Measurements from ENCODE around the gene SMG7.

SMG7 gene

GRCh38 chr1:183588827-183589226 is 116.5 kb downstream of the SMG7 start:
- in situ Hi-C loops (cut with MboI; ENCODE audit: low sequenced_read_pairs) = no loop called here

DNA sequence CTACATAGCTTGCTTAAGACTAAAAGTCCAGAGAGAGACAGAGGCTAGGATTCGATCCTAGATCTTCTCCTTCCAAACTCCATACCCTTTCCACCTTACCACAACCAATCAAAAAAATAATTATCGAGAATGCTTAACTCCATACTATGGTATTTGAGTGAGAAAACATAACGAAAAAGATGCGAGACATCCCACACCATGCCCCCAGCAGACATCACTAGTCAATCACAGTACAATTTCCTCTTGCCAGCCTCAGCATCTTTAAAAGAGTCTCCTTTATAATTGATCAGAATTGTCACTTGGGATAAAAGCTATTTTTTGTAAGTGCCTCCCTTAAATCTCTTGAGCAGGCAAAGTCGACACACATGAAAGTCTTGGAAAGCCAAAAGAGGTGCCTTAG is 117.1 kb downstream of the SMG7 start:
- in situ Hi-C loops (cut with MboI; ENCODE audit: low sequenced_read_pairs) = no loop called here

DNA sequence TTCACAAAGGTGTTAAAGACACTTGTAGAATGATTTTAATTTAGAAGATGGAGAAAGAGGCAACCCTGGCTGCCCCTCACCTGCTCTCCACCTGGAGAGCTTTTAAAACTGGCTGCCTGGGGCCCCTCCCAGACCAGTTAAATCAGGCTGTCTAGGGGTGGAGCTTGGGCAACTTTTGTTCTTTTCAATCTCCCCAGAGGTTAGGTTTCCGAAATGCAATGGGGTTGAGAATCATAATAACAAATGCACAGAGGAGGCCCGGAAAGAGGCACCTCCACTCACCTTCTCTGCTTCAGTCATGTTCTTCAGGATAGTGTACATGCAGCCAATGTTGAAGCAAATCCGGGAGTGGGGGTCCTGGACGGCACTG is 117.6 kb downstream of the SMG7 start:
- in situ Hi-C loops (cut with MboI; ENCODE audit: low sequenced_read_pairs) = no loop called here

GRCh38 chr1:183590244-183591191 is 118.2 kb downstream of the SMG7 start, which contains the start of gene NCF2:
Gene NCF2, minus strand, starts transcription at chr1:183590459. Its CDS starts 130 bp downstream, at chr1:183590329.
- in situ Hi-C loops (cut with MboI; ENCODE audit: low sequenced_read_pairs) = no loop called here

GRCh38 chr1:183592733-183593132 is 120.4 kb downstream of the SMG7 start:
- in situ Hi-C loops (cut with MboI; ENCODE audit: low sequenced_read_pairs) = no loop called here

DNA sequence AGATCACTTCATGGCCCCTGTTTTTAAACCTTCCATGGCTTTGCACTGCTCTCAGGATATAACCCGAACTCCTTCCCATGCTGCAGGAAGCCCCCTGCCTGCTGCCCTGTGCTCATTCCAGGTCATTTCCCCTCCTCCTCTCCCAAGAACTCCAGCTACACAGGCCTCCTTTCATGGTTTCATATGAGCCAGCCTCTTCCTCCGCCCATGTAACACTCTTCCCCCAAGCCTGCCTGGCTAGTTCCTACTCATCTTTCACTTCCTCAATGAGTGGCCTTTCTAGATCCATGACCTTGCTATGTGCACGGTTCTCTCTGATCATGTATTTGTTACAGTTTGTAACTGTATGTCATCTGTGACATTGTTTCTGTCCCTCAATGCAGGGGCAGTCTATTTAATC is 121.1 kb downstream of the SMG7 start:
- in situ Hi-C loops (cut with MboI; ENCODE audit: low sequenced_read_pairs) = no loop called here

DNA sequence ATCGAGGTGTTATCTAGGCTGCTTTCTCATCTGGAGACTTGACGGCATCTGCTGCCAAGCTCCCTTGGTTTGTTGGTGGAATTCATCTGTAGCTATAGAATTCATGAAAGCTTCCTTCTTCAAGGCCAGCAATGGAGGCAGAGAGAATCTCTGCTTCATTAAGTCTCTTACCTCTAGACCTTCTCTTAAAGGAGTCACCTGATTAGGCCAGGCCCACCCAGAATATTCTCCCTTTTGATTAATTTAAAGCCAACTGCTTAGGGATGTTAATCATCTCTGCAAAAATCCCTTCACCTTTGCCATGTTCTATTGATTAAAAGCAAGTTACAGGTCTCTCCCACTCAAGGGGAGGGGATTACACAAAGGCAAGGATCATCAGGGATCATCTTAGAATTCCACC is 123.2 kb downstream of the SMG7 start:
- in situ Hi-C loops (cut with MboI; ENCODE audit: low sequenced_read_pairs) = no loop called here

GRCh38 chr1:183596500-183596899 is 124.2 kb downstream of the SMG7 start:
- in situ Hi-C loops (cut with MboI; ENCODE audit: low sequenced_read_pairs) = no loop called here

DNA sequence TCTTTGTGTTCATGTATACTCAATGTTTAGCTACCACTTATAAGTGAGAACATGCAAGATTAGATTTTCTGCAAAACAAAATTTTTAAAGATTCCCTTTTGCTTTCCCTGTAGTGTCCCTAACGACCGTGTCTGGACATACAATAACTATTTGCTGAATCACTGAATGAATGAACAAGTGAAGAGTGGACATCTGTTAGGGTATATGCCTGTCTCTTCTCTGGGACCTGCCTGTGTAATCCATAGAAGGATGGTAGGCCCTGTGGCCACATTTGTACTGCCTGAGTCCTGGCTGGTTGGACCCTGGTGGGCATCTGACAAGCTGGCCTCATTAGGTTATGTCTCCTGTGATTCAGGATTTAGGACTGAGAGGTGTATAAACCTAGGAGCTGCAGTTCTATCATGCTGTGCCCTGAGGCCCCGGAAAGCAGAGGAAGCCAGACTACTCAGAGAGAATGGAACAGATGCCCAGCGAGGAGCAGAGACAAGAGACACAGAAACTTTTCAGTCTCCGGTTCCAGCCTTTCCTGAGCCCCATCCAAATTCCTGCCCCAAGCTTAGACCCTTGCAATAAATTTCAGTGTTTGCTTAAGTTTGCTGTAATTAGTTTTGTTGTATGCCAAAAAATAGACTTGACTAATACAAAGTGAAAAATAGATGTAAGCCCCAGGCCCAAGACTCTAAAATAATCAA is 125.5 kb downstream of the SMG7 start:
- in situ Hi-C loops (cut with MboI; ENCODE audit: low sequenced_read_pairs) = no loop called here

DNA sequence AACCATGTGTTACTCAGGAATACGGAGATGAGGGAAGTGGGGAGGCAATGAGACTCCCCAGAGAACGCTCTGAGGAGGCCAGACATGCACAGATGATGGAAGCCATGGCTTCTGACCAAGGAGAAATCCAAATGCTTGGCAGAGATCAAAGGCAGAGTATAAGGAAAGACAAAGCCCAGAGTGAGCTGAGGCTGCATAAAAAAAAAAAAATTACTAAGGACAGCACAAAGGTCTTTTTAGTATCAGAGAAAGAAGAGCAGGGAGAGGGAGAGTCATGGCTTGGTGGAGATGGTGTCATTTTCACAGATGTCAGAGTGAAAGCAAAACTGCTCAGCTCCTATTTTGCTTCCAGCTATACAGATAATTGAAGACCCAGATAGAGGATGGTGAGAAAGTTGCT is 126.1 kb downstream of the SMG7 start:
- in situ Hi-C loops (cut with MboI; ENCODE audit: low sequenced_read_pairs) = no loop called here

- in situ Hi-C loops (cut with MboI; ENCODE audit: low sequenced_read_pairs) = no loop called here
Measured at GRCh38 chr1:183600136-183600535, 127.8 kb downstream of the SMG7 start.

- in situ Hi-C loops (cut with MboI; ENCODE audit: low sequenced_read_pairs) = no loop called here
Measured at GRCh38 chr1:183600634-183601033, 128.3 kb downstream of the SMG7 start.

DNA sequence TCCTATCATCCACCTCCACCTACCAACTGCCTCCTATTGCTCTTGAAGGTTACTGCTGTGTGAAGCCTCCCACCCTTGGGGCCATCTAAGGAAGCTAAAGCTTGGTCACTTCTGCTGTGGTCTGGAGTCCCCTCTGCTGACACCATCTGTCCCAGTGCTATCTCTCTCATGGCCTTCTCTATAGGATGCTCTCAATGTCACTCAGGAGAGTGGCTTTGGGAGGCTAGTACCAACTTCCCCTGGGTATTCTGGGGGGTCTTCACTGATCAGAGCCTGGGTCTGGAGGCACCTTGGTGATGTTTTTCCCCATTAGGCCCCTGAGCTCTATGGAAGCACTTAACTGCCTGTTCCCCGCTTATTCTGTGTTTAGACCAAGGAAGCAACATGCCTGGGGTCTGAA is 130.2 kb downstream of the SMG7 start:
- in situ Hi-C loops (cut with MboI; ENCODE audit: low sequenced_read_pairs) = no loop called here

Measured in HL-60/S4 treated with retinoic acid at 250 ng/mL for 4 days and 3 days (cell line).